Activated CD4-positive, alpha-beta memory T cell treated with anti-CD3 and anti-CD28 coated beads for 36 hours (primary cell): ENCODE measurements around the gene JADE3. TPM values are rescaled to one million over a fixed set of nuclear protein-coding genes. Genes with fewer than 3 reads are reported as not detected.
"Not testable (repeated sequence)": the region's sequence is repeated elsewhere in the genome, so short reads cannot be mapped to it uniquely, and the experiment has no call there.

Experiments
- CTCF ChIA-PET: fragments of 350-600 bp; sonication (Branson Sonifier 250); formaldehyde crosslinking; loops from one replicate; lab custom pipeline; 2021; ENCODE audit warnings: antibody characterized with exemption, inconsistent platforms; lab: Charles Lee
- POLR2A ChIA-PET: fragments of 350-600 bp; sonication (Branson Sonifier 250); formaldehyde crosslinking; loops from one replicate; lab custom pipeline; 2021; ENCODE audit warnings: antibody characterized with exemption; lab: Charles Lee
- DNase-seq: peaks from one replicate; pipeline ENCODE4 v3.0.0-alpha.2; 2020
- H3K27ac Mint-ChIP-seq: one replicate; pipeline ENCODE4 v1.8.0; 2021; ENCODE audit warnings: mixed read lengths
- H3K27me3 Mint-ChIP-seq: one replicate; pipeline ENCODE4 v1.8.0; 2021; ENCODE audit warnings: mixed read lengths
- H3K36me3 Mint-ChIP-seq: one replicate; pipeline ENCODE4 v1.8.0; 2021; ENCODE audit warnings: mixed read lengths
- H3K4me1 Mint-ChIP-seq: one replicate; pipeline ENCODE4 v1.8.0; 2021; ENCODE audit warnings: low read depth, mixed read lengths
- H3K4me3 Mint-ChIP-seq: one replicate; pipeline ENCODE4 v1.8.0; 2021; ENCODE audit warnings: mild to moderate bottlenecking, mixed read lengths
- H3K9me3 Mint-ChIP-seq: one replicate; pipeline ENCODE4 v1.8.0; 2021; ENCODE audit warnings: mixed read lengths
- intact Hi-C: fragments of 100-400 bp; cut with micrococcal nuclease; formaldehyde crosslinking; loops from one replicate; pipeline ENCODE4 v1.15.1; 2023
- total RNA-seq, 2 experiments: library from RNA; stranded (reverse); gene quantifications; one replicate each; pipeline ENCODE4 v1.2.3, GENCODE V29; 2021

JADE3 gene
- total RNA-seq, 2 experiments from 2014 or later: 1.4 to 1.5 TPM

DNA sequence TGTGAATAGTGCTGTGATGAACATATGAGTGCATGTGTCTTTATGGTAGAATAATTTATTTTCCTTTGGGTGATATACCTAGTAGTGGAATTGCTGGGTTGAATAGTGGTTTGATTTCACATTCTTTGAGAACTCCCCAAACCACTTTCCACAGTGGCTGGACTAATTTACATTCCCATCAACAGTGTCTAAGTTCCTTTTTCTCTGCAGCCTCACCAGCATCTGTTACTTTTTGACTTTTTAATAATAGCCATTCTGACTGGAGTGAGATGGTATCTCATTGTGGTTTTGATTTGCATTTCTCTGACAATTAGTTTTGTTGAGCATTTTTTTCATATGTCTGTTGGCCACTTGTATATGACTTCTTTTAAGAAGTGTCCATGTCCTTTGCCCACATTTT is 29.1 kb downstream of the JADE3 start:
- no peaks in the 10 kb centered on the region for H3K4me1 Mint-ChIP-seq
- no peak for DNase-seq
- intact Hi-C loops: no loop called here
- H3K9me3 Mint-ChIP-seq: peaks cover 2% of the 10 kb centered on the region
- H3K4me3 Mint-ChIP-seq: no peak overlapping the region
- ChIA-PET CTCF (no interaction called here), POLR2A (no interaction called here)
- no peak overlapping the region for H3K27ac Mint-ChIP-seq
- H3K36me3 Mint-ChIP-seq: no peaks in the 10 kb centered on the region
- H3K27me3 Mint-ChIP-seq: no peaks in the 10 kb centered on the region

DNA sequence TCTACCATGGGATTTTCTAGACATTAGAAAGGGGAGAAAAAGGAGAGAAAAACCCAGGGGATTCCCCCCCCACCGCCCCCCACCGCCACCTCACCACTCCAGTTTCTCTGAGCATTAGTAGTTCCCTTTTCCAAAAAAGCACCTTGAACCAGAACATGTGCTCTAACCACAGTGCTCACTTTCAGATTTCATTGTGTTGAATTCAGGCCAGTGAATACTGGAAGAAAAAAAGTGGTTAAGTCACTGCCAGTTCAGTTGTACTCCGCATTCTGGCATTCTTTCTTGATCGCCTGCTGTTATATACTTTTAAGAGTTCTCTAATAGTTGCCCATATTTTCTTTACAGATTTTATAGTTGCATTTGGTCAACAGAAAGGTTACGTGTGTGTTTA is 40.9 kb downstream of the JADE3 start:
- DNase-seq: peak; percentile 15
- Mint-ChIP-seq H3K36me3 (no peaks in the 10 kb centered on the region), H3K4me3 (no peak overlapping the region), H3K27ac (no peak overlapping the region), H3K4me1 (peaks cover 7% of the 10 kb centered on the region), H3K27me3 (peaks cover 1% of the 10 kb centered on the region), H3K9me3 (no peaks in the 10 kb centered on the region)
- intact Hi-C loops: no loop called here
- ChIA-PET POLR2A (no interaction called here), CTCF (no interaction called here)

DNA sequence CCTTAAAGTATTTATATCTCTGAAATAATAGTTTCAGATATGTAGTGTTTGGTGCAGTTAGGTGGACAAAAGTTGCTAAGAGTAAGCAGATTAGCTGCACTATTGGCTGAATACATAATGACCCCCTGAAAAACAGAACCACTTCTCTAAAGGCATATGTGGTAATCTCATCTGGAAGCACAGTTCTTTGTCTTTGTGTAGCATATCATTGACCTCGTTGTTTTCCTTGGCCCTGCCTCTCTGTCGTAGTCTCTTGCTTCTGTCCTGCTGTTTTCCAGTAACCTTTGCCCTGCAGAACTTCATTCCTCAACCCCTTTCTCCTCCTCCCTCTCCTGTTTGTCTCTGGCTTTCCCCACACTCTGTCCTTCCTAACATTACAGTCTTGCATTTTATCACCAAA is 41.4 kb downstream of the JADE3 start:
- POLR2A ChIA-PET: no interaction called here
- Mint-ChIP-seq H3K9me3 (no peaks in the 10 kb centered on the region), H3K36me3 (no peaks in the 10 kb centered on the region), H3K27ac (no peak overlapping the region), H3K4me1 (peaks cover 7% of the 10 kb centered on the region), H3K4me3 (no peak overlapping the region), H3K27me3 (peaks cover 1% of the 10 kb centered on the region)
- intact Hi-C loops: no loop called here
- DNase-seq: no peak
- CTCF ChIA-PET: no interaction called here

DNA sequence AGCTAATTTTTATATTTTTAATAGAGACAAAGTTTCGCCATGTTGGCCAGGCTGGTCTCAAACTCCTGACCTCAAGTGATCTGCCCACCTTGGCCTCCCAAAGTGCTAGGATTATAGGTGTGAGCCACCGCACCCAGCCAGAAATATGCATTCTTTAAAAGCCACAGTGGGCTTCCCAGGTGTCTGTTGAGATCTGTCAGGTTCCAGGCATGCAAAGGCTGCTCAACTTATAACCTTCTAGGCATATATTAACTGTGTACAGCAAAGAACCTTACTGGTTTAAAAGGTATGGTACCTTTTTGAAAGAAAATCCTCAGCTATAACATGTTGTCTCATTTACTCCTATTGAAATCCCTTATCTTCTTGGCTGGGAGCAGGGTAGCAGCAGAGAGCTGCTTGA is 42.5 kb downstream of the JADE3 start:
- H3K4me1 Mint-ChIP-seq: peaks cover 7% of the 10 kb centered on the region
- intact Hi-C loops: no loop called here
- DNase-seq: no peak
- CTCF ChIA-PET: interaction anchor here (1.7 kb wide), 1 partner anchor 23 kb away, joined by 5 read pairs; no protein-coding TSS in a partner anchor
- H3K36me3 Mint-ChIP-seq: no peaks in the 10 kb centered on the region
- no peak overlapping the region for H3K27ac Mint-ChIP-seq
- H3K9me3 Mint-ChIP-seq: no peaks in the 10 kb centered on the region
- POLR2A ChIA-PET: no interaction called here
- H3K4me3 Mint-ChIP-seq: no peak overlapping the region
- peaks cover 1% of the 10 kb centered on the region for H3K27me3 Mint-ChIP-seq

DNA sequence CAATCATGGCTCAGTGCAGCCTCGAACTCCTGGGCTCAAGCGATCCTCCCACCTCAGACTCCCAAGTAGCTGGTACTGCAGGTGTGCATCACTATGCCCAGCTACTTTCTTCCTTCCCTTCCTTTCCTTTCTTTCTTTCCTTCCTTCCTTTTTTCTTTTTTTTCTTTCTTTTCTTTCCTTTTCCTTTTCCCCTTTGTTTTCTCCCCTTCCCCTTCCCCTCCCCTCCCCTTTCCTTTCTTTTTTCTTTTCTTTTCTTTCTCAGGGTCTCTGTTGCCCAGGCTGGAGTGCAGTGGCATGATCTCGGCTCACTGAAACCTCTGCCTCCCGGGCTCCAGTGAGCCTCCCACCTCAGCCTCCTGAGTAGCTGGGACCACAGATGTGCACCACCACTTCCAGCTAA is 44.4 kb downstream of the JADE3 start:
- H3K4me1 Mint-ChIP-seq, H3K9me3 Mint-ChIP-seq, H3K4me3 Mint-ChIP-seq, H3K36me3 Mint-ChIP-seq, H3K27ac Mint-ChIP-seq, CTCF ChIA-PET, H3K27me3 Mint-ChIP-seq, intact Hi-C loops, DNase-seq: not testable (repeated sequence)
- POLR2A ChIA-PET: interaction anchor here (0.6 kb wide), 1 partner anchor 12 kb away, joined by 5 read pairs; no protein-coding TSS in a partner anchor

DNA sequence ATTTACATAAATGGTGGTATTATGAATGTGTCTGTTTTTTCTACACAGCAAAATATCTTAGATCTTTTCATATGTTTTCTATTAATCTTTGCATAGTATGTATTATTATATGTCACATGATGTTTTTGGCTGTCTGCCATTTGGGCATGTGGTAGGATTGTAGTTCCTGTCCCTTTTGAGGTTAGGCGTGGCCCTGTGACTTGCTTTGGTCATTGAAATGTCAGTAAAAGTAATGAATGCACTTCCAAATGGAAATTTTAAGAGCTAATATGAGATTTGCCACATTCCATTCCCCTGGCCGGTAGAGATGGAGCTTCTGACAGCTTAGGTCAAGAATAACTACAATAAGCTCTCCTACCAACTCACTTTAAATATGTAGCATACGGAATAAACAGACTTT is 45.1 kb downstream of the JADE3 start:
- DNase-seq: no peak
- ChIA-PET CTCF (interaction anchor here (0.9 kb wide), 1 partner anchor 53 kb away, joined by 3 read pairs; no protein-coding TSS in a partner anchor), POLR2A (no interaction called here)
- Mint-ChIP-seq H3K27ac (no peak overlapping the region), H3K27me3 (peaks cover 1% of the 10 kb centered on the region), H3K36me3 (no peaks in the 10 kb centered on the region), H3K9me3 (no peaks in the 10 kb centered on the region), H3K4me3 (no peak overlapping the region), H3K4me1 (peaks cover 4% of the 10 kb centered on the region)
- intact Hi-C loops: no loop called here

DNA sequence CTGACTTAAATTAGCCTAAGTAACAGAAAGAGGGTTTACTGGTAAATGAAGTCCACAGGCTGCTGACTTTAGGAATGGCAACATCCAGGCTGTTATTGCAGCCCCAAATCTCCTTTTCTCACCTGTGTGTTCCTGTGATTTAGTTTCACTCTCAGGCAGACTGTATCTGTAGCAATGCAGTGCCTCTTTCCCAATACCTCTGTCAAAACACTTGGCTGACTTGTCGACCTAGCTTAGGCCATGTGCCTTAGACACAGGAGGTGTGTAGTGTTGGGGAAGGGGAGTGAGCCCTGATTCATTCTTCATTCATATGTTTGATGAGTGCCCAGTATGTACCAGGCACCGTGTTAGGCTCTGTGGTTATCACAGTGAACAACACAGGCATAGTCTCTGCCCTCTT is 46.9 kb downstream of the JADE3 start:
- no peak for DNase-seq
- Mint-ChIP-seq H3K4me1 (no peaks in the 10 kb centered on the region), H3K27me3 (no peaks in the 10 kb centered on the region), H3K27ac (no peak overlapping the region), H3K36me3 (no peaks in the 10 kb centered on the region), H3K4me3 (no peak overlapping the region), H3K9me3 (no peaks in the 10 kb centered on the region)
- intact Hi-C loops: no loop called here
- ChIA-PET POLR2A (no interaction called here), CTCF (no interaction called here)

DNA sequence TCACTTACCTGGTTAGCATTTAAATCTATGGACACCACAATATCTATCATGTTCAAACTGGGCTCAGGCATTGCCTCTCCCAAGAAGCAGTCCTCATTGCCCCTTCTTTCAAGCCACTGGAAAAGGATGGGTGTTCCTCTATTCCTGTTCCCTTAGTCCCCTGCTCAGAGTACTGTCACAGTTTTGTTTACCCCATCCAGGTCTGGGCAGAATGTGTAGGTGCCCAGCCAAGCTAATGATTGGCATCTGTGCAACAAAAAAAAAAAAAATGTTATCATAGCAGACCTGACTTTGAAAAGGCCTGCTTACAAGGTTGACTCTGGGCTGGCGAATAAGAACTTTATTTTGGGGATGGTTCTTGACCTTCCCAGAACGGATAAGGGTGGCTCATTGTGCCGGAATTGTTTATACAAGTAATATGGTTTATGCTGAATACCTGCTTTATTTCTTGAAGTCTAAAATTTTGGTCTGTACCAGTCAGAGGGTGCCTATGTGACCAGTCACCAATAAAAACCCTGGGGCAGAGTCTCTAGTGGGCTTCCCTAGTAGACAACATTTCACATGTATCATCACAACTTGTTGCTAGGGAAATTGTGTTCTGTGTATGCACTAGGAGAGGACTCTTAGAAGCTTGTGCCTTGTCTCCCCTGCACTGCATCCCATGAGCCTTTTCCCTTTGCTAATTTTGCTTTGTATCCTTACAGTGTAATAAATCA is 47.9 kb downstream of the JADE3 start:
- Mint-ChIP-seq H3K4me1 (peaks cover 2% of the 10 kb centered on the region), H3K36me3 (no peaks in the 10 kb centered on the region), H3K27ac (no peak overlapping the region), H3K27me3 (no peaks in the 10 kb centered on the region), H3K4me3 (no peak overlapping the region), H3K9me3 (no peaks in the 10 kb centered on the region)
- ChIA-PET POLR2A (no interaction called here), CTCF (no interaction called here)
- intact Hi-C loops: no loop called here
- no peak for DNase-seq

DNA sequence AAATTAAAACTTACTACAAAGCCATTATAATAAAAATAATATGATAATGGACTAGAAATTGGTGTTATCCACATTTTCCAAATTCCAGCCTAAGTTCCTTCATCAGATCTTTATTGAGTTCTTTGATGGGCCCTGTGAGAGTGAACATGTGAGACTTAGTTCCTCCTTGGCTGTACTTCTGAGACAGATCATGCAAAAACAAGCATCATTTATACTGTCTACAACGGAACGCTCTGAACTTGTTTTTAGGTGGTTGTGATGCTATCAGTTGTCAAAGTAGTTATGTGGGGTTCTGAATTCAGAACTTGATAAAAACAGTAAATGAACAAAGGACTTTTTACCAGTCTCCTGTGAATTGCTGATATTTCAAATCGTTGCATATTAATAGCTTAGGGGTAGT is 48.9 kb downstream of the JADE3 start:
- intact Hi-C loops: no loop called here
- H3K27me3 Mint-ChIP-seq: peaks cover 5% of the 10 kb centered on the region
- no peak for DNase-seq
- ChIA-PET CTCF (no interaction called here), POLR2A (no interaction called here)
- H3K4me3 Mint-ChIP-seq: no peak overlapping the region
- no peaks in the 10 kb centered on the region for H3K36me3 Mint-ChIP-seq
- H3K9me3 Mint-ChIP-seq: no peaks in the 10 kb centered on the region
- no peak overlapping the region for H3K27ac Mint-ChIP-seq
- H3K4me1 Mint-ChIP-seq: peaks cover 9% of the 10 kb centered on the region

DNA sequence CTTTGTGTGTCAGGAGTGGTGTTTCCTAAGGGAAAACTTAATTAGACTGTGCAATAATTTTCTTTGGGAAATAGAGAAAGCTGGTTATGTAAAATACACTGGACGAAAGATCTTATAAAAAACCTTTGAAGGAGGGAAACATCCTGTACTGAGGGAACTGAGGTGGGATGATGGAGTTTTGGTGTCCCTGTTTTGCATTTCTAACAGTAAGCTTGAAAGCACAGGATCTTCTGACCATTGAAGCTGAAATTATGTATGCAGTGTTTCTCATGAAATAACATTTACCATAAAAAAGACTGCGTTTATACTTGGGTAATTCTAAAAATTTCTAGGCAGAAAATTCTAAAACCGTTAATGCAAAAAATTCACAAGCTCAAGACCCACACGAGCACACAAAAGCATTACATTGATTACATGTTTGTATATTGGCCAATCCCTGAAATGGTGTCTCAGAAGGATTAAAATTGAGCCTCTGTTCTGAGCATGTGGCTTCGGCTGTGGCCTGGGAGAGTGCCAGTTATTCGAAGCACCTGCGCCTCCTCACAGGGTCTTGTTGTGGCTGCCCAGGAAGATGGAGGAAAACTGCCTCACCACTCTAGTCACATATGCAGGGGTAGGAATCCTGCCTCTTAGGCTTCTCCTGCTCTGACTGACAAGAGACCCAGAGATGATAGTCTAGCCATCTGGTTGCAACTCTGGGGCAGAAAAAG is 49.5 kb downstream of the JADE3 start:
- intact Hi-C loops: no loop called here
- Mint-ChIP-seq H3K36me3 (no peaks in the 10 kb centered on the region), H3K27me3 (peaks cover 10% of the 10 kb centered on the region), H3K27ac (no peak overlapping the region), H3K4me1 (peaks cover 14% of the 10 kb centered on the region), H3K4me3 (no peak overlapping the region), H3K9me3 (no peaks in the 10 kb centered on the region)
- ChIA-PET POLR2A (no interaction called here), CTCF (interaction anchor here (0.6 kb wide), 1 partner anchor 70 kb away, joined by 7 read pairs; no protein-coding TSS in a partner anchor)
- no peak for DNase-seq

DNA sequence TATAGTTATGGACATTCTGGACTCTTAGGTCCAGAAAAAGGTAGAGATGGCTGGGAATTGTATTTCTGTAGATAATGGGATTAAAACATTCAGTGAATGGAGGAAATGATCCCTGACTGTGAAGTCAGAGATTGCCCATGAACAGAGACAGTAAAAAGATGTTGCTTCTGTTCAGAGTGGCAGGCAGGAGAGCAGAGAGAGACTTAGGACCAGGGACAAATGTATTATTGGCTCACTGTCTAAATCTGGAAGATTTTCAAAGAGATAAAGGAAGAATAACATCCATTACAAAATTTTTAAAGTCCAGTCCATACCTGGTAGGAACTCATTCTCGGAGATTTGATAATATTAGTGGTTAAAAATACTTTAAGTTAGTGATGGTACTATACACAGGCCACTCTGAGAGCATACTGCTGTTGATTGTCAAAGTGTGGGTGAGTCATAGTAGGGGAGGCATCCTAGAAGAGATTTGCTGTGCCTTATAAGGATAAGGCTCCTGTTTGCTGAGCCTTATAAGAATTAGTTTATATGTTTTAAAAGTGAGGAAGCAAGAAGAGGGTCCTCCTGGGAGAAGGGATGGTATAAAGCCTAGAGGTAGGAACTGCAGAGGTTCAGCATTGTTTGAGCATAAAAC is 53.0 kb downstream of the JADE3 start:
- Mint-ChIP-seq H3K9me3 (no peaks in the 10 kb centered on the region), H3K27ac (no peak overlapping the region), H3K4me3 (no peak overlapping the region), H3K4me1 (peaks cover 25% of the 10 kb centered on the region), H3K27me3 (peaks cover 14% of the 10 kb centered on the region), H3K36me3 (no peaks in the 10 kb centered on the region)
- DNase-seq: no peak
- intact Hi-C loops: loop anchor here (5.0 kb wide), 1 partner anchor 128 kb away; the partner anchor contains the start of gene RP2
- ChIA-PET POLR2A (no interaction called here), CTCF (no interaction called here)

DNA sequence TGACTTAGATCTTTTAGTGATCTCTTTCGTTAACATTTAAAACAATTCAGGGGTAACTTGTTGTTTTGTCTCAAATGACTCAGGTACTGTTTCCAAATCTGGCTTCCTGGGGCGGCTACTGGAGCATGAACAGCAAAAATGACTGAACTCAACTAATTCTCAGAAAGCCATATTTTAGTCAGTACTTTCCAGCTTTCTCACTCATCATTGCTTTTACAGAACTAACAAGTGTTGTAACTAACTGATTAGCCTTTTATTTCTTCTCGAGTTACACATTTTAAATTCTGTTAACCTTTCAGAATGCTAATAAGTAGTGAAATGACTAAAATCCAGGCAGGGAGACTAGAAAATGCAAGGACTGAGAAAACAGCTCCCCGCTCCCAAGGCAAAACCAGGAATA is 55.3 kb downstream of the JADE3 start:
- Mint-ChIP-seq H3K36me3 (no peaks in the 10 kb centered on the region), H3K27me3 (peaks cover 14% of the 10 kb centered on the region), H3K27ac (no peak overlapping the region), H3K4me1 (peaks cover 25% of the 10 kb centered on the region), H3K4me3 (peak overlapping the region; percentile 23), H3K9me3 (no peaks in the 10 kb centered on the region)
- intact Hi-C loops: loop anchor here (5.0 kb wide), 1 partner anchor 130 kb away; the partner anchor contains the start of gene RP2
- CTCF ChIA-PET: no interaction called here
- DNase-seq: peak; percentile 65
- POLR2A ChIA-PET: no interaction called here
